Left hindlimb (tissue), 1 donor: ENCODE measurements around the gene TMEM62.
"Not testable (repeated sequence)": the region's sequence is repeated elsewhere in the genome, so short reads cannot be mapped to it uniquely, and the experiment has no call there.

Experiments used
- DNase-seq: peaks from one replicate; pipeline ENCODE4 v3.0.0-alpha.2; 2018

The TMEM62 gene

DNA sequence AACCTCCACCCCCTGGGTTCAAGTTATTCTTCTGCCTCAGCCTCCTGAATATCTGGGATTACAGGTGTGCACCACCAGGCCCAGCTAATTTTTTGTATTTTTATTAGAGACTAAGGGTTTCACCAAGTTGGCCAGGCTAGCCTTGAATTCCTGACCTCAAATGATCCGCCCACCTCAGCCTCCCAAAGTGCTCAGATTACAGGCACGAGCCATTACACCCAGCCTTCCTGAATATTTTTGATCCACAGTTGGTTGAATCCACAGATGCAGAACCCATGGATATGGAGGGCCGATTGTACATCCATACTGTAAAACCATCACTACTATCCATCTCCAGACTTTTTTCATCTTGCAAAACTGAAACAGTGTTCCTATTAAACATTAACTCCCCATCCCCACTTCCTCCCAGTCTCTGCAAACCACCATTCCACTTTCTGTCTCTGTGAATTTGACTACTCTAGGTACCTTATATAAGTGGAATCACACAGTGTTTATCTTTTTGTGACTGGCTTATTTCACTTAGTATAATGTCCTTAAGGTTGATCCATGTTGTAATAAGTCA lies 8.2 kb upstream of the TMEM62 start:
- DNase-seq = no peak

DNA sequence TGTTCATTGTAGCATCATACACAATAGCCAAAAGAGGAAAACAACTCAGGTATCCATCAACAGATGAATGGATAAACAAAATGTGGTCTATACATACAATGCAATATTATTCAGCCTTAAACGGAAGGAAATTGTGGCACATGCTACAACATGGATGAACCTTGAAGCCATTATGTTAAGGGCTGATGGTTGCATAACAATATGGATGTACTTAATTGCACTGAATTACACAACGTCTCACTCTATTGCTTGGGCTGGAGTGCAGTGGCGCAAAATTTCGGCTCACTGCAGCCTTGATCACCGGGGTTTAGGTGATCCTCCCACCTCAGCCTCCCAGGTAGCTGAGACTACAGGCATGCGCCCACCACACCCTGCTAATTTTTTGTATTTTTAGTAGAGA lies 7.0 kb upstream of the TMEM62 start:
- DNase-seq = no peak

DNA sequence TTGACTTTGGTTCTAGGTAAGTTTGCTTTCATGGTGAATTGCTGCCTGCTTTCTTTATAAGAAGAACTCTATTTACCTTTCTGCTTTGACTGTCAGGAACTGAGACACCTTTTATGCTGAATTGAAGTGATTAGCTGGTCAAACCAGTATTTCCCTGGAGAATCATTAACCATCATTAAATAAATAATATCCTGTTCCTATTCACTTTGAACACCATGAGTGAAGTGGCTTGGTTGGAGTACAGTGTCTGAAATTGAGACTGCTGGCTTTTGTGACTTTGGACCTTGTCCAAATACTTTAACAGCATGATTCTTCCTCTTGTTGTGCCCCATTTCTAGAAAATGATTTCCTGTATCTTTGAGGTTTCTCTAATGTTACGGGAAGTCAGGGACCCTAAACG lies 5.6 kb upstream of the TMEM62 start:
- no peak for DNase-seq

DNA sequence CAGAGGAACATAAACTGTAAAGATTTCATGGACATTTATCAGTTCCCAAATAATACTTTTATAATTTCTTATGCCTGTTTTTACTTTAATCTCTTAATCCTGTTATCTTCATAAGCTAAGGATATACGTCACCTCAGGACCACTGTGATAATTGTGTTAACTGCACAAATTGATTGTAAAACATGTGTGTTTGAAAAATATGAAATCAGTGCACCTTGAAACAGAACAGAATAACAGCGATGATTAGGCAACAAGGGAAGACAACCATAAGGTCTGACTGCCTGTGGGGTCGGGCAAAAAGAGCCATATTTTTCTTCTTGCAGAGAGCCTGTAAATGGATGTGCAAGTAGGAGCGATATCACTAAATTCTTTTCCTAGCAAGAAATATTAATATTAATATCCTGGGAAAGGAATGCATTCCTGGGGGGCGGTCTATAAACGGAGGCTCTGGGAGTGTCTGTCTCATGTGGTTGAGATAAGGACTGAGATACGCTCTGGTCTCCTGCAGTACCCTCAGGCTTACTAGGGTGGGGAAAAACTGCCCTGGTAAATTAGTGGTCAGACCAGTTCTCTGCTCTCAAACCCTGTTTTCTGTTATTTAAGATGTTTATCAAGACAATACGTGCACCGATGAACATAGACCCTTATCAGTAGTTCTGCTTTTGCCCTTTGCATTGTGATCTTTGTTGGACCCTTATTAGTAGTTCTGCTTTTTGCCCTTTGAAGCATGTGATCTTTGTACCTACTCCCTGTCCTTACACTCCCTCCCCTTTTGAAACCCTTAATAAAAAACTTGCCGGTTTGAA lies 5.0 kb upstream of the TMEM62 start:
- not testable (repeated sequence) for DNase-seq

DNA sequence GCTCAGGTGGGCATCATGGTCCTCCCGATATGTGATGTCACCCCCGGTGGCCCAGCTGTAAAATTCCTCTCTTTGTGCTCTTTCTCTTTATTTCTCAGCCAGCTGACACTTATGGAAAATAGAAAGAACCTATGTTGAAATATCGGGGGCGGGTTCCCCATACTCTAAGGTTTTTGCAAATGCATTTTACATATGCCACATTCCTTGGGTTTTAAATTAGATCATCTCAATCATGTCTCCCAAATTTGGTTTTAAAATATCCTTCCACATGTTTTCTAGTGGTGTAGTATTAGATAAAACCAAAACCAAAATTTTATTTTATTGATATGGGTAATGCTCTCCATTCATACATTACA lies 4.4 kb upstream of the TMEM62 start:
- no peak for DNase-seq

DNA sequence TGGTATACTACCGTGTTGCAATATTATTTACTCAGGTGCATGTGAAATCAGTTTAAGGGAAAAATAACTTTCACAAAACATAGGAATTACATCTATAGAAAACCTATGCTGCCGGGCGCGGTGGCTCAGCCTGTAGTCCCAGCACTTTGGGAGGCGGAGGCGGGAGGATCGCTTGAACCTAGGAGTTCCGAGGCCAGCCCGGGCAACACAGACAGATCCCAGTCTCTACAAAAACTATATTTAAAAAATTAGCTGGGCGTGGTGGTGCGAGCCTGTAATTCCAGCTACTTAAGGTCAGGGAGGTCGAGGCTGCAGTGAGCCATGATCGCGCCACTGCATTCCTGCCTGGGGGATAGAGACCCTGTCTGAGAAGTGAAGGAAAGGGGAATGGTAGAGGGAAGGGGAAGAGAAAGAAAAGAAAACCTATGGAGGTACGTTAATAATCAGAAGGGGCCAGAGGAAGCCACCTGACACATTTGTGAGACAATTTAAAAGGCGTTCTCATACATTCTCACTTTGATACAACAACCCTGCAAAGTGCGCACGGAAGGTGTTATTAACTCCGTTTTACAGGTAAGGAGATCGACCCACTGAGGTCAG lies 456 bp upstream of the TMEM62 start:
- no peak for DNase-seq

DNA sequence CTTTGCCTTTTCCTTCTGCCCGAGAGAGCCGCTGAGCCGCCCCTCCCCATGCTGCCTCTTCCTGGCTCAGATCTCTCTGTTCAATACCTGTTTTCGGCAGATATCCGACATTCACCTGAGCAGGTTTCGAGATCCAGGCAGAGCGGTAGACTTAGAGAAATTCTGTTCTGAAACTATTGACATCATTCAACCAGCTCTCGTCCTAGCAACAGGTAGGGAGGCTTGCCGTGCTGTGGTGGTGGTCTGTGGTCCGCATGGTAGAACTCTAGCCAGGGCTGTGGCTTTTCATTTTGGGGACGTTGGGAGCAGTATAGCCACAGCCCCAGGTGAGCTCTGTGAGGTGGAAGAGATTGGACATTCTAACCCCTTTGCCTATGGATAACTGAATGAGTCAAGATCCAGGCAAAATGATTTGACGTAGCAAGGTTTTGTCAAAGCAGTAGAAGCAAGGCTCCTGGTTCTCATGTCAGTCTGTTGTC lies 810 bp downstream of the TMEM62 start:
- no peak for DNase-seq

DNA sequence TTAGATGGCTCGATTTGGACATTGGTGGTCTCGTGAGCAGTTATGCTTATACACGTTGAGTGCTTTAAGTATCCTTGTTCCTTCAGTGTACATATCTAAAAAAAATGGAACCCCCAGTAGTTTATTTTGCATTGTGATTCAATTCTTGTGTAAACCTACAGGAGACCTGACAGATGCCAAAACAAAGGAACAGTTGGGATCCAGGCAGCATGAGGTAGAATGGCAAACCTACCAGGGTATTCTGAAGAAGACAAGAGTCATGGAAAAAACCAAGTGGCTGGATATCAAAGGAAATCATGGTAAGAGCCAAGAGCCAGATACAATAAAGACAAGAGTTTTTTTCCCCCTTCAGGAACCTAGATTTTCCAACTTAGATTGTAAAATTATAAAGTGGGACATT lies 2.0 kb downstream of the TMEM62 start:
- DNase-seq = no peak

DNA sequence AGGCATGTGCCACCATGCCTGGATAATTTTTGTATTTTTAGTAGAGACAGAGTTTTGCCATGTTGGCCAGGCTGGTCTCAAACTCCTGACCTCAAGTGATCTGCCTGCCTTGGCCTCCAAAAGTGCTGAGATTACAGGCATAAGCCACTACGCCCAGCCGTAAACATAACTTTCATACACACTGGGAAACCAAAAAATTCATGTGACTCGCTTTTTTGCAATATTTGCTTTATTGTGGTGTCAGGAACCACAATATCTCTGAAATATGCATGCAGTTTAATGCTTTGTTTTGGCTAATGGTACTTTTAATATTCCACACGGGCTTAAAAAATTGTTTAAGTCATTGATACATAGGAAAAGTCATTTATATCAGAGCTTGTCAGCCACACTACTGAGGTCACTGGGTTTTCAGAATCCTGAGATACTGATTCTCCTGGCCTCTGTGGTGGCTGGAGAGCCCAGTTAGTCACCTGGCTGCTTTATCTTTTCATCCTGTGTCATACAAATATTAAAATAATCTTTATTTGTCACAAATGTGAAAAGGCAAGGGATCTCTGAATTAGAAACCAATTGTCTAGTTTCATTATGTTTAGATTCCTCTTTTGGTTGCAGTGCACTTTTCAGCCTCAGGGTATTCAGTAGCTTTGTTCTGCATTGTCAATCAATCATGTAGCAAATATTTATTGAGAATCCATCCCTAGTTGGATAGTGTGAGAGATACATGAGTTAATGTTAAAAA lies 10.0 kb downstream of the TMEM62 start:
- DNase-seq = no peak

DNA sequence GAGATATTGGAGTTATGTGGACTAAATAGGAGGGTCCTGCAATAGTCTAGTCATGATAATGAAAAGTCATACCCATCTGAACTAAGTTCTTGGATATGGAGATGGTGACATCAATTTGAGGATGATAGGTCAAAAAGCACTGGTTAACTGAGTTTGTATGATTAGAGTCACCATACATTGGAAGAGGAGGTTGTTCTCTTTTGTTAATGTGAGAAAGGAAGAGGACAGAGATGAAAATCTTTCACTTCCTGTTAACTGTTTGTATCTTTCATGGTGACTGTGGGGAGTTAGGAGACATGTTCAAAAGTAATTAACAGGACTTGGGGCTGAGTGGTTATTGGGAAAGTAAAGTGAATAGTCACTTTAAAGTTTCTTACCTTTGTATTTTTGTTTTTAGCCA lies 11.1 kb downstream of the TMEM62 start:
- no peak for DNase-seq

DNA sequence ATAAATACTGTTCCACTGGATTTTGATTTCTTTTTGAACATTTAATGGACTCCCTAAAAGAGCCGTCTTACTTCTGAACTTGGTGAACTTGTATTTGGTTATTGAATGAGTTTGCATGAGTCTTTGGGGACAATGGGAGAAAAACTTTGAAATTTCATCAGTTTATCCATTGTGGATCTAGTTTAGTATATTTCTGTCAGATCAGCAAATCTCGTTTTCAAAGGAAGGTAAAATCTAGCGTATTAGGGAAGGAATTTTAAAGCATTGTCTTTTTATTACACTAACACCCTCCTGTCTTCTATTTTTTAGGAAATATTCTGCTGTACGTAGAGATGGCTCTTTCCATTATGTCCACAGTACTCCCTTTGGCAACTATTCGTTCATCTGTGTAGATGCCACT lies 12.8 kb downstream of the TMEM62 start:
- DNase-seq = no peak

DNA sequence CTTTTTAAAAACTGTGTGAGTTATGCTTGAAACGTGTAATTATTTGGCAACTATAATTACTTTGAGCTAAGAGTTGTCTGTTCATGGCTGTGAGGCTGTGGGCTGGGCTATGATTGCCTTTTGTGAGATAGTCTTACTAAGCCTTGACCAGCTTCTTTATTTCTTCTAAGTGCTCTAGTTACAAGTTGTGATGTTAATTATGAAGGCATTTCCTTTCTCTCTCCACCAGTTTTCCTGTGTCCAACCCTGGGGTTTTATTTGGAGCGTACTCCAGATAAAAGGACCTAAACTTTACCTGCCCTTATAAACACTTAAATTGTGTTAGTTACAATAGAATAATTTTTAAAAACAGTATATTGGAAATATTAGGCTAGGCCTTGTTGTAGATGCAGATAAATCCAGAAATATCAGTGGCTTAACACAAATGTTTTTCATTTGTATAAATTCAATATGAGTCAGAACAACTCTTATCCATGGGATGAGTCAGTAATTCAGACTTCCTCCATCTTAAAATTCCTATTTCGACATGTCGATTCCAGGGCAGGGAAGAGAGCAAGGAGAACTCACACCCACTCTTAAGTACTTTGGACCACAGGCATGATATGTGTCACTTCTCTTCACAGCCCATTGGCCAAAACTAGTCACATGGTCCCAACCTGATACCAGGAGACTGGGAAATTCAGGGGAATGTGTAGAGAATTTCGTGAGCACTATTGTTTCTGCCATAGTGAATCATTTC lies 17.0 kb downstream of the TMEM62 start:
- no peak for DNase-seq

DNA sequence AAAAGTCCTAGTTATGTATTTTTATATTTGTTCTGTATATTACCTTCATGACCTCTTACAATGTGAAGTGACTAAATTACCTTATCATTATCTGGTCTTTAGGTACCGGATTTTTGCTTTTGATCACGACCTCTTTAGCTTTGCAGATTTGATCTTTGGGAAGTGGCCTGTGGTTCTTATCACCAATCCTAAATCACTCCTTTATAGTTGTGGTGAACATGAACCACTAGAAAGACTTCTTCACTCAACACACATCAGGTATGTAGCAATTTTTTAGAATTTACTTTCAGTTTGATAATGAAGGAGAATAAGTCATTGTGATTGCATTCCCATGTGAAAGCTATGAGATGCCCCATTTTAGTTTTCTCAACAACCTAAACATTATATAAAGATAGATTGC lies 18.3 kb downstream of the TMEM62 start:
- no peak for DNase-seq

DNA sequence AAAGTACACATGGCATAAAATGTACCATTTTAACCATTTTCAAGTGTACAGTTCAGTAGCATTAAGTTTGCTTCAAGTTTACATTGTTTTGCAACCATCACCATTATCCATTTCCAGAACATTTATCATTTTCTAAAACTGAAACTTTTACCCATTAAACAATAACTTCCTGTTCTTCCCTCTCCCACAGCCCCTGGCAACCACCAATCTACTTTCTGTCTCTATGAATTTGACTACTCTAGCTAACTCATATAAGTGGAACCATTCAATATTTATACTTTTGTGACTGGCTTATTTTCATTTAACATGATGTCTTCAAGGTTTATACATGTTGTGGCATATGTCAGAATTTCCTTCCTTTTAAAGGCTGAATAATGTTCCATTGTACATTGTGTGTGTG lies 19.9 kb downstream of the TMEM62 start:
- no peak for DNase-seq

DNA sequence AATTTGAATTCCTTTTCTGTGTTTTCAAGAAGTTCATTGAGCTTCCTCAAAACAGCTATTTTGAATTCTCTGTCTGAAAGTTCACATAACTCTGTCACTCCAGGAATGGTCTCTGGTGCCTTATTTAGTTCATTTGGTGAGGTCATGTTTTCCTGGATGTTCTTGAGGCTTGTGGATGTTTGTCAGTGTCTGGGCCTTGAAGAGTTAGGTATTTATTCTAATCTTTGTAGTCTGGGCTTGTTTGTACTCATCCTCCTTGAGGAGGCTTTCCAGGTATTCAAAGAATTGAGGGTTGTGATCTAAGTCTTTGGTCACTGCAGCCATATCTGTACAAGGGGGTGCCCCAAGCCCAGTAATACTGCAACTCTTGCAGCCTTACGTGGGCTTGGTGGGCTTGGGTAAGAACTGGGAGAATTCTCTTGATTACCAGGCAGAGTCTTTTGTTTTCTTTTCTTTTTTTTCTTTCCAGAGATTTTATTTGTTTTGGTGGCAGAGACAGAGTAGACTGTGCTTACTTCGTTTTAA lies 32.5 kb downstream of the TMEM62 start:
- no peak for DNase-seq

DNA sequence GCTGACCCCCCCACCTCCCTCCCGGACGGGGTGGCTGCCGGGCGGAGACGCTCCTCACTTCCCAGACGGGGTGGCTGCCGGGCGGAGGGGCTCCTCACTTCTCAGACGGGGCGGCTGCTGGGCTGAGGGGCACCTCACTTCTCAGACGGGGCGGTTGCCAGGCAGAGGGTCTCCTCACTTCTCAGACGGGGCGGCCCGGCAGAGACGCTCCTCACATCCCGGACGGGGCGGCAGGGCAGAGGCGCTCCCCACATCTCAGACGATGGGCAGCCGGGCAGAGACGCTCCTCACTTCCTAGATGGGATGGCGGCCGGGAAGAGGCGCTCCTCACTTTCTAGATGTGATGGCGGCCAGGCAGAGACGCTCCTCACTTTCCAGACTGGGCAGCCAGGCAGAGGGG lies 33.9 kb downstream of the TMEM62 start:
- not testable (repeated sequence) for DNase-seq

DNA sequence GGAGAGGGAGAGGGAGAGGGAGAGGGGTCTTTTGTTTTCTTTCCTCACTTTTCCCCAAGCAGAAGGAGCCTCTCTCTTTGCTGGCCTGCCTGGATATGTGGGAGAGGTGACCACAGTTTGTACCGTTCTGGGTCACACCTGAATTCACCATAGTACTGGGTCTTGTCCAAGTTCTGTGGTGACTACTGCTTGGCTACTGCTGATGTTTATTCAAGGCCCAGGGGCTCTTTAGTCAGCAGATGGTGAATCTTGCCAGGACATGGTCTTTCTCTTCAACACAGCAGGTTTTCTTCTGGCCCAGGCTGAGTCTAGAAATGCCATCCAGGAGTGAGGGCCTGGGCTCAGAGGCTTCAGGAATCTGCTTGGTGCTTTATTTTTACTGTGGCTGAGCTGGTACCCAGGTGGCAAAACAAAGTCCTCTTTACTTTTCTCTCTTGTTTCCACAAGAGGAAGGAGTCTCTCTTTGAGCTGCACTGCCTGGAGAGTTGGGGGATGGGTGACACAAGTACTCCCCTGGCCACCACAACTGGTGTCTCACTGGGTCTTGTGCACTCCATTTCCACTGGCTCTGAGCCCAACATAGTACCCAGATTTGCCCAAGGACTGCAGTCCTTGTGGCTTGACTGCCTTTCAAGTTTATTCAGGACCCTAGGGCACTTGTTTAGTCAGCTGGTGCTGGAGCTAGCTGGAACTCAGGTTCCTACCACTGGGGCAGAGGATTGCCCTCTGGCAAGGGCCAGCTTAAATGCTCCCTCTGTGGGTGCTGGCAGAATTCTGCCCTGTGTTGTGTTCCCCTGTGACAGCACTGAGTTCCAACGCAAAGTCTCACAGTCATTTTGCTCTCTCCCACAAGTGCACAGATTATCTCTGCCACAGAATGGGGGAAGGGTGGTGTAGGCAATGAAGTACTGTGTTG lies 35.1 kb downstream of the TMEM62 start:
- no peak for DNase-seq

DNA sequence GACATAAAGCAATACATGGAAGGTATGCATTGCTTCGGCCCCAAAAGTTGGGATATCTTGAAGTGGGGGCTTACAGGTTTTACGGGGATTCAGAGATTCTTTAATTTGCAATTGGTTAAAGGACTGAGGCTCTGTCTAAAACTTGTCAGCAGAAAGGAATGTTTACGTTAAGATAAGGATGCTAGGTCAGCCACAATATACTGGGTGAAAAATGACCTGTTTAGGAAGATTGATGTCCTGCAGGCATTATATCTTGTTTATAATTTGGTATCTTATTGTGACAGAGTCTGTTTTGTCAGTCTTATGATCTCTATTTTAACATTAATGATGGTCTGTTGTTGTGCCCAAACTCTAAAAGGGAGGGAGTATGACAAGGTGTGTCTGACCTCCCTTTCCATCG lies 36.5 kb downstream of the TMEM62 start:
- DNase-seq = no peak

DNA sequence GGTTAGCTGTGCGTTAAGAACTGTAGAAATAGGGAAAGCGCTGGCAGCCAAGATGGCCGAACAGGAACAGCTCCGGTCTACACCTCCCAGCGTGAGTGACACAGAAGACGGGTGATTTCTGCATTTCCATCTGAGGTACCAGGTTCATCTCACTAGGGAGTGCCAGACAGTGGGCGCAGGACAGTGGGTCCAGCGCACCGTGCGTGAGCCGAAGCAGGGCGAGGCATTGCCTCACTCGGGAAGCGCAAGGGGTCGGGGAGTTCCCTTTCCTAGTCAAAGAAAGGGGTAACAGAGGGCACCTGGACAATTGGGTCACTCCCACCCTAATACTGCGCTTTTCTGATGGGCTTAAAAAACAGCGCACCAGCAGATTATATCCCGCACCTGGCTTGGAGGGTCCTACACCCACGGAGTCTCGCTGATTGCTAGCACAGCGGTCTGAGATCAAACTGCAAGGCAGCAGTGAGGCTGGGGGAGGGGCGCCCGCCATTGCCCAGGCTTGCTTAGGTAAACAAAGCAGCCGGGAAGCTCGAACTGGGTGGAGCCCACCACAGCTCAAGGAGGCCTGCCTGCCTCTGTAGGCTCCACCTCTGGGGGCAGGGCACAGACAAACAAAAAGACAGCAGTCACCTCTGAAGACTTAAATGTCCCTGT lies 42.4 kb downstream of the TMEM62 start:
- DNase-seq = not testable (repeated sequence)

DNA sequence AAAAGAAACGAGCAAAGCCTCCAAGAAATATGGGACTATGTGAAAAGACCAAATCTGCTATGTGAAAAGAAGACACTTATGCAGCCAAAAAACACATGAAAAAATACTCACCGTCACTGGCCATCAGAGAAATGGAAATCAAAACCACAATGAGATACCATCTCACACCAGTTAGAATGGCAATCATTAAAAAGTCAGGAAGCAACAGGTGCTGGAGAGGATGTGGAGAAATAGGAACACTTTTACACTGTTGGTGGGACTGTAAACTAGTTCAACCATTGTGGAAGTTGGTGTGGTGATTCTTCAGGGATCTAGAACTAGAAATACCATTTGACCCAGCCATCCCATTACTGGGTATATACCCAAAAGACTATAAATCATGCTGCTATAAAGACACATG lies 43.8 kb downstream of the TMEM62 start:
- DNase-seq = not testable (repeated sequence)

DNA sequence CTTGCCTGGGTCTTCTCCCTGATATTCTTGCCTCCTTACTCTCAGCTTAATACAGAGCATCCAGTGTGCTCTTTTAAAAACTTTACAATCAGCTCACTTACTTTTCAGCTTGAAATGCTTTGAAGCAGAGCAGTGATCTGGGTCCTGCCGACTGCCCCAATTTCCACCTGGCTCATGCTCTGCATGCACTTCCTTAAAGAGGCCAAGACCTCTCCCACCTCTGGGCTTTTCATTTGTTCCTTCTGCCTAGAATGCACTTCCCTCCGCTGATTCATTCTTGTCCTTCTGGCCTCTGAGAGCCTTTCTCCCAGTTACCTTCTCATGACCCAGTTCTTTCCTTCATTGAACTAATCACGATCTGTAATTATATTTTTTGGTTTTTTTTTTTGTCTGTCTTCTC lies 49.9 kb downstream of the TMEM62 start:
- DNase-seq = no peak
